Vagina (tissue), 2 donors: ENCODE results near the gene SDHB. TPM values are rescaled to one million over a fixed set of nuclear protein-coding genes. Genes with fewer than 3 reads are reported as not detected.

Experiments used
- DNase-seq, 2 donors: peaks; one replicate each; pipeline ENCODE4 v3.0.0-alpha.2; 2017; ENCODE audit errors: extremely low spot score in 2 of 2
- H3K27ac ChIP-seq: fragments of 200-600 bp; sonication (generic); one replicate; pipeline ENCODE4 v1.5.1; 2019
- H3K27me3 ChIP-seq: fragments of 200-600 bp; sonication (generic); one replicate; pipeline ENCODE4 v1.5.1; 2019
- H3K36me3 ChIP-seq, 2 donors: fragments of 200-600 bp; sonication (generic); one replicate each; pipeline ENCODE4 v1.5.1; 2017 to 2019
- H3K4me1 ChIP-seq: fragments of 200-600 bp; sonication (generic); one replicate; pipeline ENCODE4 v1.5.1; 2019
- H3K4me3 ChIP-seq, 2 donors: fragments of 200-600 bp; sonication (generic); 1 replicate in 1 of 2; 2 replicates in 1 of 2; pipeline ENCODE4 v1.5.1; 2016 to 2019
- H3K9me3 ChIP-seq: fragments of 200-600 bp; sonication (generic); one replicate; pipeline ENCODE4 v1.5.1; 2019
- POLR2A ChIP-seq, 2 donors: fragments of 450-650 bp; IDR thresholded peaks; one replicate each; pipeline ENCODE4 v1.6.1; 2017; ENCODE audit warnings: antibody characterized with exemption in 2 of 2, mild to moderate bottlenecking in 2 of 2, moderate library complexity in 2 of 2
- POLR2AphosphoS5 ChIP-seq, 2 donors: sonication (generic); formaldehyde crosslinking; IDR thresholded peaks; one replicate each; pipeline ENCODE4 v1.9.0; 2017; ENCODE audit warnings: antibody characterized with exemption in 2 of 2, mild to moderate bottlenecking in 2 of 2, low read depth in 1 of 2; ENCODE audit not compliant: insufficient read depth in 1 of 2
- intact Hi-C: fragments of 100-400 bp; cut with DNase I; formaldehyde crosslinking; loops from one replicate; pipeline ENCODE4 v1.15.1; 2023
- total RNA-seq: library from RNA; depleted of rRNA; stranded (reverse); fragments of >200 nt; gene quantifications from one replicate; pipeline ENCODE4 v1.2.3, GENCODE V29; 2016
- TF ChIP-seq, protein P1 (sequence below), 3 experiments: fragments of 450-650 bp in 2 of 3; fragments of 200-600 bp in 1 of 3; sonication (generic) in 1 of 3; IDR thresholded peaks; one replicate each; pipeline ENCODE4 v1.5.1; 2017 to 2019; ENCODE audit warnings: antibody characterized with exemption in 3 of 3, mild to moderate bottlenecking in 2 of 3, moderate library complexity in 2 of 3

The SDHB gene
- total RNA-seq, 1 donor from 2014 or later = 96.5 TPM

- Histone ChIP-seq H3K27me3 (no peaks in the 10 kb centered on the region), H3K36me3 (peaks cover 4 to 59% of the 10 kb centered on the region in 2 donors), H3K9me3 (no peaks in the 10 kb centered on the region), H3K4me3 (no peak overlapping the region), H3K27ac (no peak overlapping the region), H3K4me1 (peaks cover 13% of the 10 kb centered on the region)
- DNase-seq = no peak
- intact Hi-C loops = no loop called here
- TF ChIP-seq POLR2AphosphoS5 (IDR thresholded peaks at IDR 0.05; ENCODE audit: insufficient read depth in 1 of 2, low read depth in 1 of 2) = no peak
- TF ChIP-seq, protein P1, sequence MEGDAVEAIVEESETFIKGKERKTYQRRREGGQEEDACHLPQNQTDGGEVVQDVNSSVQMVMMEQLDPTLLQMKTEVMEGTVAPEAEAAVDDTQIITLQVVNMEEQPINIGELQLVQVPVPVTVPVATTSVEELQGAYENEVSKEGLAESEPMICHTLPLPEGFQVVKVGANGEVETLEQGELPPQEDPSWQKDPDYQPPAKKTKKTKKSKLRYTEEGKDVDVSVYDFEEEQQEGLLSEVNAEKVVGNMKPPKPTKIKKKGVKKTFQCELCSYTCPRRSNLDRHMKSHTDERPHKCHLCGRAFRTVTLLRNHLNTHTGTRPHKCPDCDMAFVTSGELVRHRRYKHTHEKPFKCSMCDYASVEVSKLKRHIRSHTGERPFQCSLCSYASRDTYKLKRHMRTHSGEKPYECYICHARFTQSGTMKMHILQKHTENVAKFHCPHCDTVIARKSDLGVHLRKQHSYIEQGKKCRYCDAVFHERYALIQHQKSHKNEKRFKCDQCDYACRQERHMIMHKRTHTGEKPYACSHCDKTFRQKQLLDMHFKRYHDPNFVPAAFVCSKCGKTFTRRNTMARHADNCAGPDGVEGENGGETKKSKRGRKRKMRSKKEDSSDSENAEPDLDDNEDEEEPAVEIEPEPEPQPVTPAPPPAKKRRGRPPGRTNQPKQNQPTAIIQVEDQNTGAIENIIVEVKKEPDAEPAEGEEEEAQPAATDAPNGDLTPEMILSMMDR (IDR thresholded peaks at IDR 0.05) = no peak
- no peak for TF ChIP-seq POLR2A (IDR thresholded peaks at IDR 0.05)
Measured at GRCh38 chr1:17027403-17027802, 26.4 kb downstream of the SDHB start.

DNA sequence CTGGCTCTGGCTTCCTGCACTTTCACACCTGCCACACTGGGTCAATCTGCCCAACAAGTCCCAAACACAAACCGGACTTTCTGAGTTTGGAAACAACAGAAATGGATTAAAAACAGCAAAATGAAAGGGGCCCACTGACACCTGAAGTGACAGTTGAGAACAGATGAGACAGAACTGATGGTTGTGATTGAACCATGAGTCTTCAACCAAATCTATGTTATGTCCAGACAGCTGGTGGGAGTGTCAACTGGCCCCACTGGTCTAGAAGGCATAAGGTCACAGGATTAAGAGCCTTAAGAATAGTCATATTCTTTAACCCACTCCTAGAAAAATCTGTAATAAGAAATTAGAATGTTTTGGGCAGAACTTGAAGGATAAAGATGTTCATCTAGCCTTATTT, 29.1 kb downstream of the SDHB start:
- no peak overlapping the region for H3K27ac ChIP-seq
- H3K36me3 ChIP-seq = peaks cover 4 to 82% of the 10 kb centered on the region in 2 donors
- H3K4me1 ChIP-seq = peaks cover 13% of the 10 kb centered on the region
- no peaks in the 10 kb centered on the region for H3K9me3 ChIP-seq
- H3K4me3 ChIP-seq = no peak overlapping the region
- H3K27me3 ChIP-seq = no peaks in the 10 kb centered on the region
- intact Hi-C loops = no loop called here
- no peak for DNase-seq
- TF ChIP-seq POLR2A (IDR thresholded peaks at IDR 0.05) = no peak
- no peak for TF ChIP-seq POLR2AphosphoS5 (IDR thresholded peaks at IDR 0.05; ENCODE audit: insufficient read depth in 1 of 2, low read depth in 1 of 2)
- TF ChIP-seq, protein P1 (IDR thresholded peaks at IDR 0.05) = no peak

DNA sequence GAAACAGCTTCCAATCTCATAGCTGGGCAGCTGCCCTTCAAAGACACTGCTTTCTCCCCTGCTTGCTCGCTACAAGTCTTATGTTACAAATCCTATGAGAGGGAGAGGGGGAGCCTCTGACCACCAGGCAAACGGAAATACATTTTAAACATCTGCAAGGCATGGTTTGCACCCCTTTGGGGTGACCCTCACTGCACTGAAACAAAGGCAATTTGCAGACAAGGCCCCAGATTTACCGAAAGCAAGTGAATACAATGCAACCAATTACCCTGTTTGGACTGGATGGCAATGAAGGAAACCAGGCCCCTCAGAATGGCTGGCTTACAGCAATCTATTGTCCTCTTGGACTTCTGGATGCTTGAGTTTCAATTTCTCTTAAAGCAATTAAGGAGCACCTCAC, 30.3 kb downstream of the SDHB start:
- DNase-seq = no peak
- no peaks in the 10 kb centered on the region for H3K9me3 ChIP-seq
- intact Hi-C loops = no loop called here
- peaks cover 4 to 89% of the 10 kb centered on the region in 2 donors for H3K36me3 ChIP-seq
- no peaks in the 10 kb centered on the region for H3K27me3 ChIP-seq
- H3K27ac ChIP-seq = no peak overlapping the region
- TF ChIP-seq POLR2AphosphoS5 (IDR thresholded peaks at IDR 0.05; ENCODE audit: insufficient read depth in 1 of 2, low read depth in 1 of 2) = no peak
- TF ChIP-seq POLR2A (IDR thresholded peaks at IDR 0.05) = no peak
- TF ChIP-seq, protein P1 (IDR thresholded peaks at IDR 0.05) = no peak
- peaks cover 13% of the 10 kb centered on the region for H3K4me1 ChIP-seq
- H3K4me3 ChIP-seq = no peak overlapping the region

DNA sequence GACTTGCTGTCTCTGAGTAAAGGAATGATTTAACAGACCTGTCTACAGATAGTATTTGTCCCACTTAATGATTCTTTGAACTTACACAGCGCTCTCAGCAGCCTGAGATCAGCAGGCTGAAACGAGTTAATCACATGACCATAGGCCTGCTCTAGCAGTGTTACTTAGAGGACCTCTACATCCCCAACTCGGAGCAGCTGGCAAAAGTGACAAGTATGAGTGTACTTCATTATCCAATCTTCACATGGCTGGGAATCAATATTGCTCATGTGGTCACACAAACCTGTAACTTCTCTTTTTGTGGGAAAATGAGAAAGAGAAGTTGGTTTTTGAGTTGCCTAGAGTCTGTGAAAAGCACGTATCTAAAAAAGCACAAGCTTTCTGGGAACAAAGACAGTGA, 30.7 kb downstream of the SDHB start:
- intact Hi-C loops = no loop called here
- H3K36me3 ChIP-seq = peaks cover 4 to 91% of the 10 kb centered on the region in 2 donors
- no peak for DNase-seq
- H3K9me3 ChIP-seq = no peaks in the 10 kb centered on the region
- no peak overlapping the region for H3K27ac ChIP-seq
- H3K27me3 ChIP-seq = no peaks in the 10 kb centered on the region
- no peak overlapping the region for H3K4me3 ChIP-seq
- TF ChIP-seq, protein P1 (IDR thresholded peaks at IDR 0.05) = no peak
- TF ChIP-seq POLR2A (IDR thresholded peaks at IDR 0.05) (no peak), POLR2AphosphoS5 (IDR thresholded peaks at IDR 0.05; ENCODE audit: insufficient read depth in 1 of 2, low read depth in 1 of 2) (no peak)
- H3K4me1 ChIP-seq = peaks cover 9% of the 10 kb centered on the region

DNA sequence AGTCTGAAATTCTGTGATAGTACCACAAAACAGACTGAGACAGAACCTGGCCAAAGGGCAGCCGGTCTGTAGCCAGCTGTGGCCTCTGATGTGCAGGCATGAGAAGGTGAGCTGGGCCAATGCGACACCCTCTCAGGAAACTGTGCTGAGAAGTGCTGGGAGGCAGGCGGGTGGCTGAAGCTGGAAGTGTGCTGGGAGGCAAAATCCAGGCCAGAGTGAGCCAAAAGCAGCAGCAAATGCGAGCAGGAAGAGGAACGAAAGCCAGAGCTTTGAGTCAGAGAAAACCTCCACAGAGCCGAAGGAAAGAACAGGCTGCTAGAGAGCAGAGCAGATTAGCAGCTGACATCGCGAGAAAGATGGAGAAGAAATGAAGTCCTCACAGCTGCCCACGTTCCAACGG, 31.9 kb downstream of the SDHB start:
- TF ChIP-seq, protein P1 (IDR thresholded peaks at IDR 0.05) = no peak
- TF ChIP-seq POLR2AphosphoS5 (IDR thresholded peaks at IDR 0.05; ENCODE audit: insufficient read depth in 1 of 2, low read depth in 1 of 2) (no peak), POLR2A (IDR thresholded peaks at IDR 0.05) (no peak)
- no peak for DNase-seq
- Histone ChIP-seq H3K27me3 (no peaks in the 10 kb centered on the region), H3K4me3 (no peak overlapping the region), H3K4me1 (no peaks in the 10 kb centered on the region), H3K9me3 (no peaks in the 10 kb centered on the region), H3K27ac (no peak overlapping the region), H3K36me3 (peaks cover 4 to 86% of the 10 kb centered on the region in 2 donors)
- intact Hi-C loops = no loop called here
